PFSK-1 (cell line): Measurements from ENCODE around the gene CCDC197.

Experiments used
- FOXP2 ChIP-seq: optimal IDR thresholded peaks from 2 replicates; pipeline ENCODE3; 2011; ENCODE audit warnings: borderline replicate concordance, control low read depth, inconsistent platforms; ENCODE audit not compliant: insufficient read depth; ENCODE audit errors: extremely low read length, extremely low read depth
- POLR2AphosphoS5 ChIP-seq: IDR thresholded peaks from 2 replicates; pipeline ENCODE4 v1.6.1; 2012; ENCODE audit warnings: low read depth, mild to moderate bottlenecking, control low read depth, low read length, moderate library complexity
- SIN3A ChIP-seq: IDR thresholded peaks from 2 replicates; pipeline ENCODE4 v1.6.1; 2012; ENCODE audit warnings: mild to moderate bottlenecking, low read length, moderate library complexity, borderline replicate concordance; ENCODE audit not compliant: insufficient read depth
- TAF1 ChIP-seq: IDR thresholded peaks from 2 replicates; pipeline ENCODE4 v1.6.1; 2012; ENCODE audit warnings: low read length, control low read depth, borderline replicate concordance; ENCODE audit not compliant: insufficient read depth
- TF ChIP-seq, protein P1 (sequence below), 2 experiments: IDR thresholded peaks; 2 replicates each; pipeline versions ENCODE4 v1.6.1 to v1.8.0; 2011 to 2012; ENCODE audit warnings: low read depth in 2 of 2, low read length in 2 of 2, control low read depth in 1 of 2, inconsistent platforms in 1 of 2, mild to moderate bottlenecking in 1 of 2, moderate library complexity in 1 of 2; ENCODE audit not compliant: insufficient read depth in 1 of 2

DNA sequence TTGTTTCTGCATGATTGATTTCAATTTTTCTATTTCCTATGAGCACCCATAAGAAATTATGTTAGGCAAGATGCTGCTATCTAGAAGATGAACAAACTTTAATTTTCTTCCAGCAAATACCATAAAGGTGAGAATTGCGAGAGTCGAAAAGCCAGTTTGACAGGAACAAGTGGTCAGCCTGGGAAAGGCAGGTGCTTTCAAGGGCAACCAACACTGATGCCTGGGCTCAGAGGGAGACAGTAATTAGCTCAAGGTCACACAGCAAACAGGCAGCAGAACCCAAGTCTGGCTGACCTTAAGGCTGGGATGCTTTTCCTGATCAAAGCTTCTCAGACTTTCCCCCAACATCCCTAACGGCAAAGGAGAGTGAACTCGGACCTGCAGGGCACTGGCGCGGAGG lies 22.2 kb downstream of the CCDC197 start:
- TF ChIP-seq, protein P1, sequence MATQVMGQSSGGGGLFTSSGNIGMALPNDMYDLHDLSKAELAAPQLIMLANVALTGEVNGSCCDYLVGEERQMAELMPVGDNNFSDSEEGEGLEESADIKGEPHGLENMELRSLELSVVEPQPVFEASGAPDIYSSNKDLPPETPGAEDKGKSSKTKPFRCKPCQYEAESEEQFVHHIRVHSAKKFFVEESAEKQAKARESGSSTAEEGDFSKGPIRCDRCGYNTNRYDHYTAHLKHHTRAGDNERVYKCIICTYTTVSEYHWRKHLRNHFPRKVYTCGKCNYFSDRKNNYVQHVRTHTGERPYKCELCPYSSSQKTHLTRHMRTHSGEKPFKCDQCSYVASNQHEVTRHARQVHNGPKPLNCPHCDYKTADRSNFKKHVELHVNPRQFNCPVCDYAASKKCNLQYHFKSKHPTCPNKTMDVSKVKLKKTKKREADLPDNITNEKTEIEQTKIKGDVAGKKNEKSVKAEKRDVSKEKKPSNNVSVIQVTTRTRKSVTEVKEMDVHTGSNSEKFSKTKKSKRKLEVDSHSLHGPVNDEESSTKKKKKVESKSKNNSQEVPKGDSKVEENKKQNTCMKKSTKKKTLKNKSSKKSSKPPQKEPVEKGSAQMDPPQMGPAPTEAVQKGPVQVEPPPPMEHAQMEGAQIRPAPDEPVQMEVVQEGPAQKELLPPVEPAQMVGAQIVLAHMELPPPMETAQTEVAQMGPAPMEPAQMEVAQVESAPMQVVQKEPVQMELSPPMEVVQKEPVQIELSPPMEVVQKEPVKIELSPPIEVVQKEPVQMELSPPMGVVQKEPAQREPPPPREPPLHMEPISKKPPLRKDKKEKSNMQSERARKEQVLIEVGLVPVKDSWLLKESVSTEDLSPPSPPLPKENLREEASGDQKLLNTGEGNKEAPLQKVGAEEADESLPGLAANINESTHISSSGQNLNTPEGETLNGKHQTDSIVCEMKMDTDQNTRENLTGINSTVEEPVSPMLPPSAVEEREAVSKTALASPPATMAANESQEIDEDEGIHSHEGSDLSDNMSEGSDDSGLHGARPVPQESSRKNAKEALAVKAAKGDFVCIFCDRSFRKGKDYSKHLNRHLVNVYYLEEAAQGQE (IDR thresholded peaks at IDR 0.05; ENCODE audit: insufficient read depth in 1 of 2, low read depth in 2 of 2, low read length in 2 of 2): no peak
- no peak for TF ChIP-seq POLR2AphosphoS5
- TF ChIP-seq TAF1: no peak
- TF ChIP-seq SIN3A: no peak
- no peak for TF ChIP-seq FOXP2
